NCI-H1092 treated with DMSO at 0.1 percent for 48 hours (cell line): ENCODE results near the gene TMEM218.

Source experiments
- DNase-seq: peaks from one replicate; lab custom pipeline; 2025; lab: John Stamatoyannopoulos, UW

The TMEM218 gene

DNA sequence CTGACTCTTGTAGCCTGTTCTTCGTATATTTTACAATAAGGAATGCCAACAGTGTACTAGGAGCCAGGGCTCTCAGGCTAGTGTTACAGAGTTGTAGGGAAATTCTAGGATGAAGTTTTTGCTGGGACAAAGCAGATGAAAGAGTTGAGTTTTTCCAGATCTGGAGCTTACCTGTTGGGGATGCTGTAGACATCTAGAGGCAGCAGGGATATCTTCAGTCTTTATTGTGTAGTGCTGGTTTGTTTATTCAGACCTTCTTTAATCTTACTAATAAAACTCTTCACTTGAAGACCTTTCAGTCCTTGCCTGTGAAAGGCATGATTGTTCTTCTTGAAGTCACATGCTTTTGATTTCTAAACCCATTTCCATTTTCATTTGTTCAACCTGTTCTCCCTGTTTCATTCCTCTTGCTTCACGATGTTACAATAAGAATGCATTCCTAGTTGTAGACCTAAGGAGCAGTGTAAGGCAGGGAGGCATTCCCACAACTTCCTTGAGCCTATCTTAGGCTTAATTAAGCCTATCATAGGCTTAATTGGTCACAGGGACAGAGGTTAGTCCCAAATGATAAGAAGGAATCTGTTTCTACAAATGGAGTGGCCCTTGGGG, 56.2 kb downstream of the TMEM218 start:
- no peak for DNase-seq

DNA sequence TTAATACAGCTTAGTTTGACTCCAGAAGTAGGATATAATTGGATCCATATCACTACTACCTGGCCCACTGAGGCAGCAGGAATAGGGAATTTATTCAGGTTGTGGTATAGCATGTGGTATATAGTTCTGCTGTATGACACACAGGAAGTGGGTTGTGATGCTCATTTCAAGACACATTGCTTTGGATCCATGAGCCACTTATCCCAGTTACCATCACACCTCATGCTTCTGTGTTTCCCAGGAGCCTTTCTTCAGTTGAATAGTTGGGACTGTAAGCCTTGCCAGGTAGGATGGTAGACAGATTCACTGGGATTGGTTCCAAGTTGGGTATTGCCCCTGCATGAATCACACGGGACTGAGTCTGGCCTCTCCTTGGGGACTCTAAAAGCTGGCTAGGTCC, 58.3 kb downstream of the TMEM218 start:
- no peak for DNase-seq

DNA sequence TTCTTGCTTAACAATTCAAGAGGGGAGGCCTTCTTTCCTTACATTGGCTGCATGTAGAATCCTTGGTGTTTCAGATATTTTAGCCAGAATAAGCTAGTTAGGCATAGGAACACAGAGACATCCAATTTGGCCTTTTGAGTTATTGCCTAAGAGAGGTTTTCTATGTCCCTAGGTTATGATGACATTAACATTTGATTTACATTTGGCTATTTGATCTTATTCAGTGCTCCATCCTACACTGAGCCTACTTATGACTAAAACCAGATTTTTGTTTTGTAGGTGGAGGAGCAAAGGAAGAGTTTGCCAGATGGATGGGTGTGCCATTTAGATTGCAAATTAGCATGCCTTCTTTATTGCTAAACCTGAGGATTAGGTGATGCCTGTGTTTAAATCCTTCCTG, 59.4 kb downstream of the TMEM218 start:
- no peak for DNase-seq

DNA sequence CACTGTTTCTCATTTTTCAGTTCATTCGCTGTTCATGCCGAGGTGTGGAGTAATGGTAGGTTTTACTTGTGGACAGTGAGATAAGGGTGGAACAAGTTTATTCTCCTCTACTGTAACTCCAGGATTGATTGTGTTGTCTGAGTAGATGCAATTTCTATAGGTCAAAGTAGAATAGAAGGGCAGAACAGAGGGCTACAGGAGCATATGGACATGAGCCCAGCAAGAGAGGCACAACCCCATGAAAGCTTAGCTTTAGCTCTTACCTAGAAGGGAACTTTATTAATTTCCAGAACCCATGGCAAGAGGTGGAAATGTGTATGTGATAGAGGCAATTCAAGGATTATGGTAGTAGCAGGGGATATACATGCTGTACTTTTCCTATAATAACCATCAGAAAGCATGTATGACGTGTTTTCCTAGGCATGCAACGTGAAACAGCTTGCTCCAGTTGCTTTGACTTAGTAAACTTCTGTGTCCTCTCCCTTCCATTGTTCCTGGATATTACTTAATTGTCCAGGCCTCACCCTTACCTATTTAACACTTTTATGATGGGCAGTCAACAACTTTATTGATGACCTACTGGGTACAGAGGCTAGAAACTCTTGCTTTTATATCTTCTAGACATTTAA, 62.1 kb downstream of the TMEM218 start:
- DNase-seq = no peak
